Heart left ventricle (tissue), 13 donors: ENCODE data around the gene CTNNA3.

Experiments
- POLR2A ChIP-seq, 2 donors: fragments of 450-650 bp; IDR thresholded peaks; one replicate each; pipeline ENCODE4 v1.6.1; 2017; ENCODE audit warnings: antibody characterized with exemption in 2 of 2, mild to moderate bottlenecking in 2 of 2, moderate library complexity in 2 of 2
- TF ChIP-seq, protein P1 (sequence below), 12 donors: fragments of 200-600 bp; sonication (generic) in 4 of 12; IDR thresholded peaks; one replicate each; pipeline versions ENCODE4 v1.5.0 to v1.8.0; 2018 to 2022; ENCODE audit warnings: antibody characterized with exemption in 12 of 12, mild to moderate bottlenecking in 5 of 12
- donor health status: ischemic (EF 13 %, LVEDD 7.1; RV severe dilation, severe dysfunction).
- donor health status: DM: no; HTN: yes; CAD: no.
- donor health status: DM: no; HTN: no; CAD: no.
- donor health status: ischemic (EF 25% LVEDD 6.9; RV normal size, moderate dysfunction).
- donor health status: ischemic (EF 25% LVEDD 5.7; RV mildly dilated, moderate dysfunction).
- donor health status: ischemic (EF 35%, LVEDD 5.7; RV mildly dilated, moderate dysfunction).
- donor health status: nonischemic (EF 11% LVEDD 7.7; RV severe dilation, severe dysfunction).
- donor health status: DM: yes; HTN: yes; CAD: no.
- donor health status: PGD.
- donor health status: ischemic (EF 29% LVEDD 5.4; RV normal size, mild dysfunction).
- donor health status: nonischemic (EF 23%, LVEDD 6.1; RV moderate dilation, normal function).

DNA sequence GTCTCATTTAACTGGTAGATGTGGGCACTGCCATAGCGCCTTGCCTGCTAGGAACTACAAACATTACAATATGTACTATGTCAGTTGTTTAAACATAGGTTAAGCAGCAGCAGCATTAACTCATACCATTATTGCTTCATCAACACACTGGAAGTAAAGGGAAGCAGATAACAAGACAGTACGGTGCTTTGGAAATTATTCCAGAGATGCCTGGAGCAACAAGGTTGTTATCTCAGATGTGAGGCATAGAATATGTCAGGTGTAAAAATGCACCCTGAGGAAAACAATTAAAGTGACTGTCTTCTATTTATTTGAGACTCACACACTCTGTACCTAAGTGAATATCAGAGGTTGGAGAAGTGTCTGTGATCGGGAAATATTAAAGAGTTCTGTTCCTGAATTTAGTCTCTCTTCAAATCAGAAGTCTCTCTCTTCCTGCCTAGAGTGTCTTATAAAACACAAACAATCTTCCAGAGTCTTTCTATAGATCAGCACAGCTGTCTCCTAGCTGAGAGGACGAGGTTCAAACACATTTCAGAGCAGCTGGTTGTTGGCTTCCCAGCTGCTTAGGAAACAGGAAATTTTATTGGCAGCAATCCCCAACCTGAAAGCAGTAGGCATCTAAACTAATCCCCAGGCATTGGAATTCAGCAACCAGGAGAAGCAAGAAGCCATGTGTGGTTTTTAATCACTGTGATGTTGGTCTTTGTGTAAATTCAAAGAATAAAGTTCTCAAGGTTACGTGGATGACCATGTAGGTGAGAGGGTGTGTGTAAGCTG lies 1764.5 kb downstream of the CTNNA3 start:
- no peak for TF ChIP-seq POLR2A (IDR thresholded peaks at IDR 0.05)
- TF ChIP-seq, protein P1, sequence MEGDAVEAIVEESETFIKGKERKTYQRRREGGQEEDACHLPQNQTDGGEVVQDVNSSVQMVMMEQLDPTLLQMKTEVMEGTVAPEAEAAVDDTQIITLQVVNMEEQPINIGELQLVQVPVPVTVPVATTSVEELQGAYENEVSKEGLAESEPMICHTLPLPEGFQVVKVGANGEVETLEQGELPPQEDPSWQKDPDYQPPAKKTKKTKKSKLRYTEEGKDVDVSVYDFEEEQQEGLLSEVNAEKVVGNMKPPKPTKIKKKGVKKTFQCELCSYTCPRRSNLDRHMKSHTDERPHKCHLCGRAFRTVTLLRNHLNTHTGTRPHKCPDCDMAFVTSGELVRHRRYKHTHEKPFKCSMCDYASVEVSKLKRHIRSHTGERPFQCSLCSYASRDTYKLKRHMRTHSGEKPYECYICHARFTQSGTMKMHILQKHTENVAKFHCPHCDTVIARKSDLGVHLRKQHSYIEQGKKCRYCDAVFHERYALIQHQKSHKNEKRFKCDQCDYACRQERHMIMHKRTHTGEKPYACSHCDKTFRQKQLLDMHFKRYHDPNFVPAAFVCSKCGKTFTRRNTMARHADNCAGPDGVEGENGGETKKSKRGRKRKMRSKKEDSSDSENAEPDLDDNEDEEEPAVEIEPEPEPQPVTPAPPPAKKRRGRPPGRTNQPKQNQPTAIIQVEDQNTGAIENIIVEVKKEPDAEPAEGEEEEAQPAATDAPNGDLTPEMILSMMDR (IDR thresholded peaks at IDR 0.05): no peak
